ENCODE data around the gene SUPT3H.
"Not testable (repeated sequence)": the region's sequence is repeated elsewhere in the genome, so short reads cannot be mapped to it uniquely, and the experiment has no call there.

SUPT3H gene

DNA sequence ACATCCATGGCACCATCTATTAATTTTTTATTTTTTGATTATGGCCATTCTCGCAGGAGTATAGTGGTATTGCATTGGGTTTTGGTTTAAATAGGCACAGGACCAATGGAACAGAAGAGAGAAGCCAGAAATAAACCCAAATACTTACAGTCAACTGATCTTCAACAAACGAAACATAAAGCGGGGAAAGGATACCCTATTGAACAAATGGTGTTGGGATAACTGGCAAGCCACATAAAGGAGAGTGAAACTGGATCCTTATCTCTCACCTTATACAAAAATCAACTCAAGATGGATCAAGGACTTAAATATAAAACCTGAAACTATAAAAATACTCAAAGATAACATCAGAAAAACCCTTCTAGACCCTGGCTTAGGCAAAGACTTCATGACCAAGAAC lies 74.9 kb downstream of the SUPT3H start:
- no peak overlapping the region for H3K4me3 ChIP-seq (ENCODE audit: low read depth, low read length)
- no peak for TF ChIP-seq CTCF (IDR thresholded peaks at IDR 0.05; ENCODE audit: borderline replicate concordance, insufficient read depth, low read depth, low read length)

DNA sequence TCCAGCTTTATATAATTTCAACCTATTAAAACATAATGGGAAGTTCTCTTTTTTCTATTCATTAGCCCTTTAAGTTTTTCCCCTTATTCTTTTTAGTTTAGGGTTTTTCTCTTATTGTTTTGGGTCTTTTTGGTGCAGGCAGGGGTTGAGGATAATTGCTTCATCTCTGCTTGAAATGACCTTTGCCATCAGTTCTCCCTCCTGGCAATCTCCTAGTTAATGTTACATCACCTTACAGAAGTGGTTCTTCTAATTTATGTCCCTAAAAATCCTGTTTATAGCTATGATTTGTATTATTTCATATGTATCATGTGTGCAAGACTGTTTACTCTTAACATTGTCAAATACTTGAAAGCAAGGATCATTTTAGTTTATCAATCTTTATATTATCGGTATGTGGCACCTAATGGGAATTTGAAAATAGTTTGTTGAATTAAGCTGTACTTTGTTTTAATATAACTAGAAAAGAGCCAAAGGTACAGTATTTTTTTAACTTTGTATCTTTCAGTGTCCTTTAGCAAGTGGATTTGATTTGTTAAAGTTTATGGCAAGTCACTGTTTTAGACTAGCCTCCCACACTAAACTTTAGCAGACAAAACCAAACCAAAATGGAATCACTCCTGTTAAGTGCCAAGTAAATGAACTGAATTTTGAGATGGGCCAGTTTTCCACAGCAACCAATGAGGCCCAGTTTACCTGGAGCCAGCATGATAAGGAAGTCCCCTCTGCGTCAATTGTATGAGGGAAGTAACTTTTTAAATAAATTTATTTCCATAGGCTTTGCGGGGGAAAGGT lies 76.2 kb downstream of the SUPT3H start:
- no peak for TF ChIP-seq CTCF (IDR thresholded peaks at IDR 0.05; ENCODE audit: borderline replicate concordance, insufficient read depth, low read depth, low read length)
- no peak overlapping the region for H3K4me3 ChIP-seq (ENCODE audit: low read depth, low read length)

DNA sequence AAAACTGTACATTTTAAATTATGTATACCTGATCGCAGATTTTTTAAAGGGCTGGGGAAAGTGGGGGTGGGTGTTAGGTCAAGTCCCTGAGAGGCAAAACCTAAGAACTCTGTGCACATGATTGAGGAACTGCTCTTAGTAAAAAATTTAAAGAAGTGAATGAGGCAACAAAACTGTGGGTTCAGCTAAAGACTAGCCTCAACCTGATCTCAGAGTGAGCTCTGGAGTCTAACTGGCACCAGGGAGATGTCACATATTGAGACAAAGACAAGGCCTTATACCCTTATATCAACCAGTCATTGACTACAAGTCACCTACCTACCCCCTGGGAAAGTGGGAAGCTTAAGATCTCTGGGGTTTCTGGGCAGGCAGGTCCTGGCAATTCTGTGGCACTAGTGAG lies 77.0 kb downstream of the SUPT3H start:
- no peak for TF ChIP-seq CTCF (IDR thresholded peaks at IDR 0.05; ENCODE audit: borderline replicate concordance, insufficient read depth, low read depth, low read length)
- H3K4me3 ChIP-seq (ENCODE audit: low read depth, low read length): no peak overlapping the region

GRCh38 chr6:45299096-45299581 lies 78.6 kb downstream of the SUPT3H start:
- no peak for TF ChIP-seq CTCF (IDR thresholded peaks at IDR 0.05; ENCODE audit: borderline replicate concordance, insufficient read depth, low read depth, low read length)
- H3K4me3 ChIP-seq (ENCODE audit: low read depth, low read length): no peak overlapping the region

DNA sequence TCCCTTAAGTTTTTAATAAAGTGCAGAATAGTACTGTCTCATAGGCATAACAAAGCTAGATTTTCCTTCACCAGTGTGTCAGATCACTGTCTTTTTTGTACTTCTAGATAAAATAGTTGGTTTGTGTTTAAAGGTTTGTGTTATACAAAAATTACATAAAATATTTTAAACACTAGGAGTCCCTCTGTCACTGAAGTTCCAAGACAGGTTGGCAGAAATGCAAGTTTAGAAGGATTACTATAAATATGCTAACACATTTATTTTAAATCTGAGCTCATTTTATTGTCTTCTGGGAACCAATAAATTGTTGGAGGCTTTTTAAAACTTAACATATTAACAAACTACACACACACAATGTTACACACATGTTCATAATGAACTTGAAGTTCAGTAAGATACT lies 80.4 kb downstream of the SUPT3H start:
- TF ChIP-seq CTCF (IDR thresholded peaks at IDR 0.05; ENCODE audit: borderline replicate concordance, insufficient read depth, low read depth, low read length): no peak
- H3K4me3 ChIP-seq (ENCODE audit: low read depth, low read length): no peak overlapping the region

DNA sequence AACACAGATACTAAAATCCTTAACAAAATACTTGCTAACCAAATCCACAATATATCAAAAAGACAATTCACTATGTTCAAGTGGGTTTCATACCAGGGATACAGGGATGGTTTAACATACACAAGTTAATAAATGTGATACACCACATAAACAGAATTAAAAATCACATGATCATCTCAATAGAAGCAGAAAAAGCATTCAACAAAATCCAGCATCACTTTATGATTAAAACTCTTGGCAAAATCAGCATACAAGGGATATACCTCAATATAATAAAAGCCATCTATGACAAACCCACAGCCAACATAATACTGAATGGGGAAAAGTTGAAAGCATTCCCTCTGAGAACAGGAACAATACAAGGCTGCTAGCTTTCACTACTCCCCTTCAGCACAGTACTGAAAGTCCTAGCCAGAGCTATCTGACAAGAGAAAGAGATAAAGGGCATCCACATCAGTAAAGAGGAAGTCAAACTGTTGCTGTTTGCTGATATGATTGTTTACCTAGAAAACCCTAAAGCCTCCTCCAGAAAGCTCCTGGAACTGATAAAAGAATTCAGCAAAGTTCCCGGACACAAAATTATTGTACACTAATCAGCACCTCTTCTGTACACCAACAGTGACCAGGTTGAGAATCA lies 83.6 kb downstream of the SUPT3H start:
- H3K4me3 ChIP-seq (ENCODE audit: low read depth, low read length): not testable (repeated sequence)

- no peak overlapping the region for H3K4me3 ChIP-seq (ENCODE audit: low read depth, low read length)
- no peak for TF ChIP-seq CTCF (IDR thresholded peaks at IDR 0.05; ENCODE audit: borderline replicate concordance, insufficient read depth, low read depth, low read length)
Measured at GRCh38 chr6:45293306-45293705, 84.4 kb downstream of the SUPT3H start.
